SHP77 (cell line): ENCODE data around the gene PPP2R5C.

Experiments used
- DNase-seq, 2 experiments: peaks; one replicate each; lab custom pipeline; 2025; lab: John Stamatoyannopoulos, UW

The PPP2R5C gene

DNA sequence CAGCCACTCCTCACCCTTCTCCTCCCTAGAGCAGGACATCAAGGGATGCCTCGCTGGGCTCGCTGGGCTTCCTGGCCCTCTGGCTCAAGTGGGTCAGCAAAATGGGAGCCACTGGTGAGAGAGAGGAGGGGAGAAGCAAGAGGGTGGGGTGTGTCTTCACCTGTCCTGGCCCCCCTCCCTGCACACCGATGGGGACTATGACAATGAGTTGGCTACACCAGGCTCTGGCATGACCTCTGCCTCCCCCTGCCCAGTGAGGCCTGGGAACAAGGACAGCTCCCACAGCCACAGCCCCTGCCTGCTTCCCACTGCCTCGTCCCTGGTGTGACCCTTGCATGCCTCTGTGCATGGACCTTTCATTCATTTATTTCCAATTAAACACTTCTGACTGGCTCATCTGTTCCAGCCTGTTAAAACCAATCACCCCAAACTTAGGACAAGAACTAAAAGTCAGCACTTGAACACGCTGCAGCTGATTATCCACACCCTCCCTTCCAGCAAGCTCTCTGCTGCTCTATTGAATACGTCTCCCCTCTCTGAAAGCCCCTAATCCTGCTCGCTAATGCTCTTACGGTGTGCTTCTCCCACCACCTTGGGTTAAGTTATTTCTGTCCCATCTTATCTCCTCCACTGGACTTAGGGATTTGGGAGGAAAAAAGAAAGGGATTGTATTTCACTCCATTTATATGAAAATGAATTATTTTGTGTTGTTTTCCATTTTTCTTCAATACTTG is 5.8 kb upstream of the PPP2R5C start:
- no peak for DNase-seq

DNA sequence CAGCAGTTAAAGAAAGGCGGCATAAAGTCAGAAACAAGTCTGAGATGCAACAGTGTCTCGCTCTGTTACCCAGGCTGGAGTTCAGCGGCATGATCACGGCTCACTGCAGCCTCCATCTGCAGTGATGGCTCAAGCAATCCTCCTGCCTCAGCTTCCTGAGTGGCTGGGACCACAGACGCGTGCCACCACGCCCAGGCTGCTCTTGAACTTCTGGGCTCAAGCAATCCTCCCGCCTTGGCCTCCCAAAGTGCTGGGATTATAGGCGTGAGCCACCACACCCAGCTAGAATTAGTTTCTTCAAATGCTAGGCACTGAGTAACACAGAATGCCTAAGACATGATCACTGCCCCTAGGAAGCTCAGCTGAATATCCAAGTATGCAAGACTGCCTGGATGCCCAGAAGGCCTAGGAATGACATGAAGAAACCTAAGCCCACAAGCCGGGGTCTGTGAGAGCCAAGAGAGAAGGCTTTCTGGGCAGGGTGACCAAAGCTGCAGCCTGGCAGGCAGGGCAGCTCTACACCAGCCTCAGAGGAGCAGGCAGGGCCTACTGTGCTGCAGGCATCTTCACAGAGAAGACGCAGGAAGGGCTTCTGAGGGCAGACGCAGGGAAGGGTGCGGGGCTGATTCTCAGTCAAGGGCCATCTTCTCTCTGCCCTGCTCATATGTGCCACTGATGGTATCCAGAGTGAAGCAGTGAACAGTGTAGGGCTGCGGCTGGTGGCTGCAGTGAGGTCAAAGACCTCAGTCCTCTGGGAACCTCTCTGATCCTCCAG is 4.3 kb upstream of the PPP2R5C start:
- DNase-seq, result no peak

DNA sequence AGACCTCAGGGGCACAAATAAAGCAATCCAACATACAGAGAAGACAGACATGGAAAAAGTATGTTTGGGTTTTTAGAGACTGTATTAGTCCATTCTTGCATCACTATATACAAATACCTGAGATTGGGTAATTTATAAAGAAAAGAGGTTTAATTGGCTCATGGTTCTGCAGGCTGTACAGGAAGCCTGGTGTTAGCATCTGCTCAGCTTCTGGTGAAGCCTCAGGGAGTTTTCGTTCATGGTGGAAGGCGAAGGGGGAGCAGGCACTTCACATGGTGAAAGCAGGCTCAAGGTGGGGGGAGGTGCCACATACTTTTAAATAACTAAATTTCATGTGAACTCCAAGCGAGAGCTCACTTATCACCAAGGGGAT is 3.7 kb upstream of the PPP2R5C start:
- DNase-seq, result no peak

DNA sequence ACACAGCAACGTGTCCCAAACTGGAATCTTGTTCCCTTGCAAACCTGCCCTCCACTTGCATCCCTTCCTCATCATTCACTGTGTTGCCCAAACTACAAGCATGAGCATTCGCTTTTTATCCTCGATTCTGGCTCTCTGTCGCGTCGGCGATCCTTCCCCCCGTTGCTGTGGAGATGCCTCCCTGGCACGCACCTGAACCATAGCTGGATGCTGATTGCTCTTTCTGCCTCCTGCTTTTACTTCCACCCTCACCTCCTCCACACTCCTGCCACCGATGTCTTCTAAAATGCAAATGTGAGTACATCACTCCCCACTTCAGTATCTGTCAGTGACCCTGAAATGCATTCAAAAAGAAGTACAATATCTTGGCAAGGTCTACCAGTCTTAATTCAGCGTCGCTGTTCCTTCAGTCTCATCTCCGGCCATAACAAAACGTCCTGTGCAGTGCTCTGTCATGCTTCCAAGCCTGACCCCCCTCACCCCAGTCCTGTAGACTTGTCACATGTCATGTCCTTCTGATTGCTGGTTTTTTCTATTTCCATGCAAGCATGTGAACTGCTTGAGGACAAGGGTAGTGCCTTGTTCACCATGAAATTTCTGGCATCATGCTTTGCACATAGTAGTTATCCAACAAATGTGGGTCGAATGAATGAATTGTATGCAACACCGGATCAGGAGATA is 2.5 kb upstream of the PPP2R5C start:
- DNase-seq, result no peak

DNA sequence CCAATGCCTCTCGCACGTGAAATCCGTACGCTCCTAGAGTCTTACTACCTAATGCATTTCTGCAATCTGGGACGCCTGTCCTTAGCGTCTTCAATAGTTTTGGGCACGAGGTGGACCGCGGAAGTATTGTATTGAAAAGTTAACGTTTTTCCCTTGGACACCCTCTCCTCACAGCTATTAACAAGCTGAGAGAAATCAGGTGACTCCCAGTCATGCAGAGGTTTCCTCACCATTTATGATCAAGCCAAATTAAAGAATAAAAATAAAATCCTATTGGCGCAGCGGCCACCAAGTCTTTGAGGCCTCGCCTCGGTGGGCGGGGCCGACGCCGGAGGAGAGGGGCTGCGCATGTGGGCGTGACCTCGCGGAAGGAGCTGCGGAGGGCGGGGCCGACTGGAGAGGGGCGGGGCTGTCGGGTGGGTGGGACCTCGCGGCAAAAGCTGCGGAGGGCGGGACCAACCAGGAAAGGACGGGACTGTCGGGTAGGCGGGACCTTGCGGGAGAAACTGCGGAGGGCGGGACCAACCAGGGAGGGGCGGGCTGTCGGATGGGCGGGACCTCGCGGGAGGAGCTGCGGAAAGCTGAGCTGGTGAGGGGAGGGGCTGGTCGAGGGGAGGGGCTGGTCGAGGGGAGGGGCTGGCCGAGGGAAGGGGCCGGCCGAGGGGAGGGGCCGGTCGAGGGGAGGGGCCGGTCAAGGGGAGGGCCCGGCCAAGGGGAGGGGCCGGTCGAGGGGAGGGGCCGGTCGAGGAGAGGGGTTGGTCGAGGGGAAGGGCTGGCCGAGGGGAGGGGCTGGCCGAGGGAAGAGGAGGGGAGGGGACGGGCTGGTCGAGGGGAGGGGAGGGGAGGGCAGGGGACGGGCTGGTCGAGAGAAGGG is 1.1 kb upstream of the PPP2R5C start:
- peak; percentile 84 to 93 for DNase-seq

- DNase-seq, result no peak
Measured at GRCh38 chr14:101761881-101762529, 496 bp downstream of the PPP2R5C start.

- DNase-seq, result no peak
Measured at GRCh38 chr14:101762530-101763101, 1.1 kb downstream of the PPP2R5C start.

DNA sequence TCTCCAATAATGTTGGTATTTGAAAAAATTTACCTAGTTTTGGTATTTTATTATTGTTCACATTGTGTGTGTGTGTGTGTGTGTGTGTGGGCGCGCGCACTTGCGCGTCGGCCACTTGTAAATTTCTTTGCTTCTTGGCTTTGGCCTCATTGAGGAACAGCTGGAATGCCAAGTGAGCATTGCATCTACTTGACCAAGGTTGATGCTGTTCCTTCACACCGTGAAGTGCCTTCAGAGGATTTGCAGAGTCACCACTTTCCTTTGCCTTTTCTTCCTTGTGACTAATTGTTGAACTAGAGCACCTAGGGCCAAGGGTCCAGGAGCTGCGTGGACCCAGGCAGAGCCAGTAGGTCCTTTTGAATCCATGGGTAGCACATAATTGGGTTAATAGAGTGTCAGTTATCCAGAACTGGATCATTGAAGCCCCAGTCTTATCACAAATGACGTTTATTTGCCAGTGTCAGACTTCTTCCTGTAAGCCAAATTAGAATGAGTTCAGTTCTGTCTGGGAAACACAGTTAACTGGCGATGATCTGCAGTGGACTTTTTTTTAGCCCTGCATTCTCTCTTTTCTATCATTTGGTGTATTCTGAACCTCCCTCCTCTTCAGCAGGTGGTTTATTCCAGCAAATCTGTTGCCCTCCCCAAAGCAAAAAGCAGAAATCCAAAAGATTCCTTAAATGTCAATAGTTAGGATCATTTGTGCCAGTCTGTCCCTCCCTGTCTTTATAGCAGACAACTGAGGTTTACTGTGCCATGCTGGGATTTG is 2.6 kb downstream of the PPP2R5C start:
- DNase-seq, result no peak

GRCh38 chr14:101767618-101768362 is 6.3 kb downstream of the PPP2R5C start:
- DNase-seq, result no peak

DNA sequence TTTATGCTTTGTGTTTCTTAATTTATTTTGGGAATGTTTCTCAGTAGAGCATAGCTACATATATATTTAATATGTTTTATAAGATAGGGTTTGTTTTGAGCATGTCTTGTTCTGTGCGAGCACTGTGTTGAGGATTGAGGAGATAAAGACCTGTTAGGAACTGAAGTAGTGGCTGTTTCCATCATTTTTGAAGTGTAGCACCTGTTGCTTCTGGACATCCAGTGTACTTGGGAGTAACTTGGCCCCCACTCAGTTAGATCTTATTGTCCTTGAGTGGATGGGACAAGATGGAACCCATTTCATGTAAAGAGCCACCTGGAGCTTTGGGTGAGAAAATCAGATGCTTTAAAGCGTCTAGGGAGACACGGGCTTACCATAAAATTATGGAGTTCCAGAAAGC is 8.7 kb downstream of the PPP2R5C start:
- no peak for DNase-seq

DNA sequence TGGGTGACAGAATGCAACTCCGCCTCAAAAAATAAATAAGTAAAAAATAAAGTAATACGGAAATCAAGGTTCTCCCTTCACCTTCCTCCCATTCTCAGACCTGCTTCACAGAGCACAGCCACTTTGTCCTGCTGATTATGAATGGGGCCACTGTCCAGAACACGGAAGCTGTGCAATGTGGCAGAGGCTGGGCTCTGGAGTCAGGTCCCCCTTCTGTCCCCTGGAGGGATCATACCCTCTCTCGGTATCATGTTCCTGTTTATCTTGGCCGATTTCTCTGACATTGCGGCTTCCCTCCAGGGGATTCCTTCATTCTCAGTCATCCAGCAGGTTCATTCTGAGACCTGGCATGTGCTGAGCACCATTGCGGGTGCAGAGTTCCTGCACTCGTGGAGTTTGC is 11.3 kb downstream of the PPP2R5C start:
- DNase-seq, result no peak

DNA sequence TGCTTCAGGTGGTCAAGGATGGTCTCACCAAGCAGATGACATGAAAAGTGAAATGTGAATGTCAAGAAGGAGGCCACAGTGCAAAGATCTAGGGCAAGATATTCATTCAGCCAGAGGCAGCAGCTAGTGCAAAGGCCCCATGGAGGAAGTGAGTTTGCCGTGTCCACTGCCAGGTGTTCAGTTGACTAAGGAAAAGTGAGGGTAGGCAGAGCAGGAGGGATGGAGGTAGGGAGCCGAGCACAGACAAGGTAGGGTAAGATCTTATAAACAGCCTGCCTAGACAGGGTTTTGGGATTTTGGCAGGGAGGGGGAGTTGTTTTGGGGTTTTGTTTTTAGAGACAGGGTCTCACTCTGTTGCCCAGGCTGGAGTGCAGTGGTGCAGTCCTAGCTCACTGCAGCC is 11.9 kb downstream of the PPP2R5C start:
- DNase-seq, result no peak

- no peak for DNase-seq
Measured at GRCh38 chr14:101774006-101774795, 12.7 kb downstream of the PPP2R5C start.

DNA sequence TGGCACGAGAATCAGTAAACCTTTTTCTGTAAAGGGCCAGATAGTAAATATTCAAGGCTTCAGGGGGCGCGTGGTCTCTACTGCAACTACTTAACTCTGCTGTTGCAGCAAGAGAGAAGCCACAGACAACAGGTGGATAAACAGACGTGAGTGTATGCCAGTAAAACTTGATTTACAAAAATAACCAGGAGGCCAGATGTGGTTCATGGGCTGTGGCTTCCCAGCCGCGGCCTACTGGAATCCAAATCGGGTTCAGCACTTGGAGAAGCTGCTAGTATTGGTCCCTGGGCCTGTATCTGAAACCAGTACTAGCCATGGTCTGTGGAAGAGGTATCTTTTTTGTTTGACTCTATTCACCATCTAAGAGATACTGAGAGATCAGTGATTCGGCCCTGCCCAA is 13.3 kb downstream of the PPP2R5C start:
- peak in 1 of 2 experiments; percentile 36 for DNase-seq

DNA sequence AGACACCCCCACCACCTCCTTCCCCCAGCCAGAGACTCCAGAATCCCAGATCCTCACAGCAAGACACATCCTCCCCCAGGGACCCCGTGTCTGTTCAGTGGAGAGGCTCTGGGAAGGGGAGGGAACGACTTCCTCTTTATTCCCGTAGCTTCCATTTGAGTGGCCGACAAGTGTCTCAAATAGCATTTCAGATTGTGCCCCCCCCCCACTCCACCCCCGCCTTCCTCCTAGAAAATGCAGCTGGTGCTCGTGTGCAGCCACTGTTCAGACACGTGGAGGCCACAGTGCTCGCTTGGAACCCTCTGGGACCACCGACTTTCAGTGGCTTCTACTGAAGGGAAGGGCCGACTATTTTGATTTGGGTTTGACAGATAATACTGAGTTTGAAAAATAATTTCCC is 14.3 kb downstream of the PPP2R5C start:
- no peak for DNase-seq

- DNase-seq, result no peak
Measured at GRCh38 chr14:101776344-101776743, 14.8 kb downstream of the PPP2R5C start.

- no peak for DNase-seq
Measured at GRCh38 chr14:101780390-101780789, 18.9 kb downstream of the PPP2R5C start.

DNA sequence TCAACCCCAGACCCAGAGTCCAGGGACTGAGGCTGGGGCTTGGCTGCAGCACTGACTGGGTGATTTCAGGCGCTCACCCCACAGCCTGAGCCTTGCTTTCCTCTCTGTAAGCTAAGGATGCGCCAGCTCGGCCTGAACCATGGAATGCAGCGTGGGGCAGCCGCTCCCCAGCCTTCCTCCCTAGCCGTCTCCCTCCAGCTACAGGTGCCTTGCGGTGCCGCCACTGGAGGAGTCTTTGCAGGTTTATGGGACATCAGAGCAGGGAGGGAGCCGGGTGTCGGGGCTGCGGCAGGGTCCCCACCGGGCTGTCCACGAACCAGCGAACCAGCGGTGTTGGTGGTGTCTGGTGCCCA is 19.4 kb downstream of the PPP2R5C start:
- DNase-seq, result no peak
